ENCODE results near the gene MXRA8. TPM values are rescaled to one million over a fixed set of nuclear protein-coding genes. Genes with fewer than 3 reads are reported as not detected.

MXRA8 gene
- total RNA-seq, 6 experiments from 2014 or later = 2.2 to 11.9 (median 3.3) TPM

DNA sequence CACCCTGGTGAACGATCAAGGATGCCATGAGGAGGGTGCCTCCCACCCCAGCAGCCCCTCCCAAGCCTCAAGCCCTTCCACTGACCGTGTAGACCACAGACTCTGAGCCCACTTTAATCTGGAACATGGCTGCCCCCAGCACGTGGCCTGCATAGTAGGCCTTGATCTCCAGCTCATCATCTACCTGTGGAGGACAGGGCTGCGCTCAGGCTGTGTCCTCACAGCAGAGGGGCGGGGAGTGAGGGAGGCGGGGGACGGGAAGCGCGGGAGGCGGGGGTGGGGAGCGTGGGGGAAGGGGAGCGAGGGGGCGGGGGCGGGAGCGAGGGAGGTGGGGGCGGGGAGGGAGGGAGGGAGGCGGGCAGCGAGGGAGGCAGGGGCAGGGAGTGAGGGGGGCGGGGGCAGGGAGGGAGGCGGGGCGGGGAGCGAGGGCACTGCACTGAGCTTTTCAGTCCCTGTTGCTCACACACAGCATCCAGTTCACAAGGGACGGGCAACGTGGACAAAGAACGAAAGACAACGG is 42.9 kb downstream of the MXRA8 start:
- TF ChIP-seq, protein P1, sequence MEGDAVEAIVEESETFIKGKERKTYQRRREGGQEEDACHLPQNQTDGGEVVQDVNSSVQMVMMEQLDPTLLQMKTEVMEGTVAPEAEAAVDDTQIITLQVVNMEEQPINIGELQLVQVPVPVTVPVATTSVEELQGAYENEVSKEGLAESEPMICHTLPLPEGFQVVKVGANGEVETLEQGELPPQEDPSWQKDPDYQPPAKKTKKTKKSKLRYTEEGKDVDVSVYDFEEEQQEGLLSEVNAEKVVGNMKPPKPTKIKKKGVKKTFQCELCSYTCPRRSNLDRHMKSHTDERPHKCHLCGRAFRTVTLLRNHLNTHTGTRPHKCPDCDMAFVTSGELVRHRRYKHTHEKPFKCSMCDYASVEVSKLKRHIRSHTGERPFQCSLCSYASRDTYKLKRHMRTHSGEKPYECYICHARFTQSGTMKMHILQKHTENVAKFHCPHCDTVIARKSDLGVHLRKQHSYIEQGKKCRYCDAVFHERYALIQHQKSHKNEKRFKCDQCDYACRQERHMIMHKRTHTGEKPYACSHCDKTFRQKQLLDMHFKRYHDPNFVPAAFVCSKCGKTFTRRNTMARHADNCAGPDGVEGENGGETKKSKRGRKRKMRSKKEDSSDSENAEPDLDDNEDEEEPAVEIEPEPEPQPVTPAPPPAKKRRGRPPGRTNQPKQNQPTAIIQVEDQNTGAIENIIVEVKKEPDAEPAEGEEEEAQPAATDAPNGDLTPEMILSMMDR (IDR thresholded peaks at IDR 0.05) = no peak
- no peak for TF ChIP-seq POLR2A (IDR thresholded peaks at IDR 0.05)
- Histone ChIP-seq H3K36me3 (peaks cover 0 to 47% (median 15%) of the 10 kb centered on the region in 4 donors), H3K4me3 (no peak overlapping the region), H3K9me3 (no peaks in the 10 kb centered on the region), H3K27ac (no peak overlapping the region), H3K27me3 (no peaks in the 10 kb centered on the region), H3K4me1 (peaks cover 0 to 18% (median 0%) of the 10 kb centered on the region in 4 donors)
- ATAC-seq (no peak), DNase-seq (no peak)
- WGBS (ENCODE audit: insufficient coverage, low coverage, low lambda C conversion rate, missing lambda C conversion rate) = 75% methylated on average over 21 of the region's 26 CpGs
- intact Hi-C loops (cut with DNase I) = no loop called here

DNA sequence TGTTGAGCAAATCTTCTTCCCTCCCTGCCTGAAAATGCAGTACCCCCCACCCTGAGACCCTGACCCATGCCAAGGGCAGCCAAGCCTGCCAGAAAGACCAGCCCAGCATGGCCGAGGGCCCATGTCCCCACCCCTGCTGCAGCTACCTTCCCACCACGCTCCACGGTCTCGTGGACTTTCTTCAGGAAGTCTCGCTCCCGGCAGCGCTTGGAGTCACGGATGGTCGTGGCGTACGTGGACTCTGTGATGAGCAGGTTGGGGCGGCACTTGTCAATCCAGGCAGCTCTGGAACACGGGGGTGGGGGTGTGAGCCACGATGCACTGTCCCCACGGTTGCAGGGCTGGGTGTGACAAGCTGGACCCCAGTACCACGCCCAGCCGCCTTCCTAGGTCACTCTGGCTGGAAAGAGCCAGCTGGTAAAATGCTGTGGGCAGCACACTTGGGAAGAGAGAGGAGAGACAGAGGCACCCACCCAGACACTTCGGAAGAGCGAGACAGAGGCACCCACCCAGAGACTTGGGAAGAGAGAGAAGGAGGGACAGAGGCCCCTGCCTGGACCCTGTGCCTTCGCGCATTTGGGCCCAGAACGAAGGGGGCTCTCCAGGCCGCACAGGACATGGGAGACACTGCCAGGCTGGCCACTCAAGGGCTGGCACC is 43.5 kb downstream of the MXRA8 start:
- intact Hi-C loops (cut with DNase I) = no loop called here
- no peak for TF ChIP-seq POLR2A (IDR thresholded peaks at IDR 0.05)
- TF ChIP-seq, protein P1 (IDR thresholded peaks at IDR 0.05) = no peak
- H3K36me3 ChIP-seq = peaks cover 0 to 47% (median 13%) of the 10 kb centered on the region in 4 donors
- H3K9me3 ChIP-seq = no peaks in the 10 kb centered on the region
- WGBS (ENCODE audit: insufficient coverage, low coverage, low lambda C conversion rate, missing lambda C conversion rate) = 75% methylated on average over 4 of the region's 23 CpGs
- no peak for DNase-seq
- no peak overlapping the region for H3K27ac ChIP-seq
- H3K27me3 ChIP-seq = no peaks in the 10 kb centered on the region
- no peak overlapping the region for H3K4me3 ChIP-seq
- no peak for ATAC-seq
- peaks cover 0 to 18% (median 0%) of the 10 kb centered on the region in 4 donors for H3K4me1 ChIP-seq

DNA sequence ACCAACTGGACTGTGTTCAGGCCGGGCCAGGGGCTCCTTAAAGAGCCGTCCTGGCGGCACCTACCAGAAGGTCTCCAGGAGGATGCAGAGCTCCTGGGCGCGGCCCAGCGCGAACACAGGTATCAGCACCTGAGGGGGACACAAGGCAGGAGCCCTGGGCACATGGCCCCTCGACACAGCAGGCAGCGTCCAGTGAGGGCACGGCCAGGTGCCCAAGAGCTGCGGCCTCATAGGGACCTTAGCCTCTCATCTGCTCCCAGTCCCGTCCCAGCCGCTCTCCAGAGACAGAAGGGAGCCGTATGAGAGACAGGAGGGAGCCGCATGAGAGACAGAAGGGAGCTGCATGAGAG is 44.1 kb downstream of the MXRA8 start:
- TF ChIP-seq POLR2A (IDR thresholded peaks at IDR 0.05) = no peak
- TF ChIP-seq, protein P1 (IDR thresholded peaks at IDR 0.05) = no peak
- H3K27me3 ChIP-seq = no peaks in the 10 kb centered on the region
- H3K36me3 ChIP-seq = peaks cover 0 to 47% (median 13%) of the 10 kb centered on the region in 4 donors
- no peak for DNase-seq
- no peaks in the 10 kb centered on the region for H3K9me3 ChIP-seq
- WGBS (ENCODE audit: insufficient coverage, low coverage, low lambda C conversion rate, missing lambda C conversion rate) = 87% methylated on average over 9 of the region's 15 CpGs
- H3K4me3 ChIP-seq = no peak overlapping the region
- H3K27ac ChIP-seq = no peak overlapping the region
- intact Hi-C loops (cut with DNase I) = no loop called here
- peaks cover 0 to 19% (median 2%) of the 10 kb centered on the region in 4 donors for H3K4me1 ChIP-seq
- no peak for ATAC-seq

DNA sequence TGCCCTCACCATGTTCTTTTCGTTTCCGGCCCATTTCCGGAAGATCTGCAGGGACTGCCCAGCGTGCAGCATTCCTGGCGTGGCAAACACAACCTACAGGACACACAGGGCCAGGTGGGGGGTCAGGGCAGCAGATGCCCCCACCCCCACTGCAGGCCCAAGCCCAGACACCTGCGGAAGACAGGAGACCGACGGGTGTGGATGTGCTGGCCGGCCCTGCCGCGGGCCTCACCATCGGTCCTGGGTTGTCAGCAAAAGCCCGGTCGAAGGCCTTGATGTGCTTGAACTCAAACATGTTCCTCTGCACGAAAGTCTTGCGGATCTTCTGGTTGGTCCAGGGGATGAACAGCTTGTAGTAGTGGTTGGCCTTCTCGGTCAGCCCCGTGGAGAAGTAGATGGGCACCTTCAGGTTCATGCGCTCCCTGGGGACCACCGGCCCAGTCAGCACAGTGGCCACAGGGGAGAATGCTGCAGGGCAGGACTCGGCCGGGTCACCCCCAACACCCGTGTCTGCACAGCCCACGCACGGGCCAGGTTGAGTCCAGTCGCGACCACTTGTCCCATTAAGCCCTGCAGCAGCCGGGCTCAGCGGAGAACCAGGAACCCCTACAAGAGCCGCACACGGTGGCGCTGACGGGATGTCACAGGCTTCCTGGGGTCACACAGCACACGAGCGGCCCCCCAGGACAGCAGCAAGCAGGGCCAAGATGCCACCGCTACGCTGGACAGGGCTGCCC is 44.7 kb downstream of the MXRA8 start:
- no peak for DNase-seq
- H3K4me3 ChIP-seq = no peak overlapping the region
- H3K36me3 ChIP-seq = peaks cover 0 to 44% (median 10%) of the 10 kb centered on the region in 4 donors
- no peak for ATAC-seq
- intact Hi-C loops (cut with DNase I) = no loop called here
- TF ChIP-seq POLR2A (IDR thresholded peaks at IDR 0.05) = no peak
- TF ChIP-seq, protein P1 (IDR thresholded peaks at IDR 0.05) = no peak
- H3K4me1 ChIP-seq = peaks cover 0 to 18% (median 3%) of the 10 kb centered on the region in 4 donors
- 96% methylated on average over 4 of the region's 37 CpGs for WGBS (ENCODE audit: insufficient coverage, low coverage, low lambda C conversion rate, missing lambda C conversion rate)
- H3K9me3 ChIP-seq = no peaks in the 10 kb centered on the region
- H3K27me3 ChIP-seq = no peaks in the 10 kb centered on the region
- H3K27ac ChIP-seq = no peak overlapping the region
